T-helper 2 cell (primary cell): ENCODE data around the gene ABCC10.
A peak's percentile ranks its signal among the peaks of the same experiment; 100 is the strongest.
"Not testable (repeated sequence)": the region's sequence is repeated elsewhere in the genome, so short reads cannot be mapped to it uniquely, and the experiment has no call there.

Source experiments
- DNase-seq, 5 experiments: peaks; one replicate each; pipeline versions ENCODE4 v3.0.0 to v3.0.0-alpha.2; 2012 to 2022

ABCC10 gene

GRCh38 chr6:43408259-43408658 is 19.1 kb upstream of the ABCC10 start:
- no peak for DNase-seq

DNA sequence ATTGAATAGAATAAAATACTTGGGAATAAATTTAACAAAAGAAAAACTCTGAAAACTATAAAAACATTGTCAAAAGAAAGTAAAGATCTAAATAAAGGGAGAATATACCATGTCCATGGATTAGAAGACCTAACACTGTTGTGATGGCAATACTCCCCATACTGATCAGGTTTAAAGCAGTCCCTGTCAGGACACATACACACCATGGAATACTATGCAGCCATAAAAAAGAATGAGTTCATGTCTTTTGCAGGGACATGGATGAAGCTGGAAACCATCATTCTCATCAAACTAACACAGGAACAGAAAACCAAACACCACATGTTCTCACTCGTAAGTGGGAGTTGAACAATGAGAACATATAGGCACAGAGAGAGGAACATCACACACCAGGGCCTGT is 16.6 kb upstream of the ABCC10 start:
- not testable (repeated sequence) for DNase-seq

DNA sequence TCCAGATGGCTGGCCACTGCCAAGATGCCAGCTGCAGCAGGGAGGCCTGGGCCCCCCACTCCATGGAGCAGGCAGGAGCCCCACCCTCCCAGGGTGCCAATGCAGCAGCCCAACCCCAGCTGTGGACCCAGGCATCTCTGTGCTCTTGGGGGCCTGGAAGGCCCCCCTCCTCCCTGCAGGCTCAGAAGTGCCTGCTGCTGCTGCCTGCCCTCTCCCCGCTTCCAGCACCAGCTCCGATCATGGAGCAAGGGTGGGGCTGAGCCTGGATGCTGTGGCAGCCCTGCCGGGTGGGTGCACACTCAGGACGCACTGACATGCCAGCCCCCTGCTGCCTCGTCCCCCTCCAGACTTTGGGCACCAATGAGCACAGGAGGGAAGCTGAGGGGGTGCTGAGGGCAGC is 14.8 kb upstream of the ABCC10 start:
- no peak for DNase-seq

- DNase-seq = no peak
These were observed 14.3 kb upstream of the ABCC10 start for GRCh38 chr6:43413002-43413401.

- not testable (repeated sequence) for DNase-seq
These were observed 12.1 kb upstream of the ABCC10 start for GRCh38 chr6:43415275-43415674.

- DNase-seq = no peak
These were observed 10.4 kb upstream of the ABCC10 start for GRCh38 chr6:43416935-43417334.

DNA sequence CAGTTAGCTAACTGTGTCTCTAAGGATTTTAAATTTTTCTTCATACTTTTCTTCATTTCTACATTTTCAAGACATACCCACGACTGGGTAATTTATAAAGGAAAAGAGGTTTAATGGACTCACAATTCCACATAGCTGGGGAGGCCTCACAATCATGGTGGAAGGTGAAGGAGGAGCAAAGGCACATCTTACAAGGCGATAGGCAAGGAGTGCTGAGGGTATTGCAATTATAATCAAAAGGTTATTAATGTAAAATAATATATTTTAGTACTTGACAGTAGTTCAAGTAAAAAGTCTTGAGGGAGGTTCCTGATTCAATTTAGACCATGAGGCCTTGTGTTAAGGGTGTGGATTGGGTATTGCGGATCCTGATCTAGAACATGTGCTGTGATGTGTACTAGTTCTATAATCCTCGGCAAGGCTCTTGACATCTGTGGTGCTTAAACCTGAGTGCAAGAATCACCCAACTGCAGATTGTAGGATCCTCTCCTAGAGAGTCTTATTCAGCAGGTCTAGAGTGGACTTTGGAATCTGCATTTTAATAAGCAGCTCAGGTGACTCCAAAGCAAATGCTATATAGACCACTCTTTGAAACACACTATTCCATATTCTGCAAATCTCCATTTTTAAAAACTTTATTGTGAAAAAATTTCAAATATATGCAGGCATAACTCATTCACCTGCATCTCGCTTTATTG is 7.2 kb upstream of the ABCC10 start:
- no peak for DNase-seq

DNA sequence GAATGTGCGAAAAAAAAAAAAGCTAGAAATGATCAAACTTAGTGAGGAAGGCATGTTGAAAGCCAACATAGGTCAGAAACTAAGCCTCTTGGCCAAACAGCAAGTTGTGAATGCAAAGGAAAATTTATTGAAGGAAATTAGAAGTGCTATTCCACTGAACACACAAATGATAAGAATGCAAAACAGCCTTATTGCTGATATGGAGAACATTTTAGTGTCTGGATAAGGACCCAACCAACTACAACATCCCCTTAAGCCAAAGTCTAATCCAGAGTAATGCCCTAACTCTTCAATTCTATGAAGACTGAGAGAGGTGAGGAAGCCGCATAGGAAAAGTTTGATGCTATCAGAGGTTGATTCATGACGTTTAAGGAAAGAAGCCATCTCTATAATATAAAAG is 5.5 kb upstream of the ABCC10 start:
- DNase-seq = no peak

DNA sequence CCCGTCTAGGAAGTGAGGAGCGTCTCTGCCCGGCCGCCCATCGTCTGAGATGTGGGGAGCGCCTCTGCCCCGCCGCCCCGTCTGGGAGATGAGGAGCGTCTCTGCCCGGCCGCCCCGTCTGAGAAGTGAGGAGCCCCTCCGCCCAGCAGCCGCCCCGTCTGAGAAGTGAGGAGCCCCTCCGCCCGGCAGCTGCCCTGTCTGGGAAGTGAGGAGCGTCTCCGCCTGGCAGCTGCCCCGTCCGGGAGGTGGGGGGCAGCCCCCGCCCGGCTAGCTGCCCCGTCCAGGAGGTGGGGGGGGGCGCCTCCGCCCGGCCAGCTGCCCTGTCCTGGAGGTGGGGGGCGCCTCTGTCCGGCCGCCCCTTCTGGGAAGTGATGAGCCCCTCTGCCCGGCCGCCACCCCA is 2.3 kb upstream of the ABCC10 start:
- not testable (repeated sequence) for DNase-seq

DNA sequence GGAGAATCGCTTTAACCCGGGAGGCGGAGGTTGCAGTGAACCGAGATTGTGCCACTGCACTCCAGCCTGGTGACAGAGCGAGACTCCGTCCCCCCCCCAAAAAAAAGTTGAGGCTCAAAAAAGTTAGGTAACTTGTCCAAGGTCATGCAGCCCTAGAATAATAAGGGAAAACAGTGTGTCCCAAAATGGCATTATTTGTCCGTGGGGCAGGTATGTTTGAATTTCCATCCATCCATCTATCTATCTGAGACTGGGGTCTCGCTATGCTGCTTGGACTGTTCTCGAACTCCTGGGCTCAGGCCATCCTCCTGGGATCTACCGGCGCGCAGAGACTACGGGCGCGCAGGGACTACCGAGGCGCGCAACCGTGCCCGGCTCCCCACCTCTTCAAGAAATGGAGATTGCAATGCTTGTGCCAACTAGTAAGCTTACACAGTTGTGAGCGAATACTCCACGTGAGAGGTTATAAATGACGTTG is 374 bp upstream of the ABCC10 start:
- DNase-seq = no peak

DNA sequence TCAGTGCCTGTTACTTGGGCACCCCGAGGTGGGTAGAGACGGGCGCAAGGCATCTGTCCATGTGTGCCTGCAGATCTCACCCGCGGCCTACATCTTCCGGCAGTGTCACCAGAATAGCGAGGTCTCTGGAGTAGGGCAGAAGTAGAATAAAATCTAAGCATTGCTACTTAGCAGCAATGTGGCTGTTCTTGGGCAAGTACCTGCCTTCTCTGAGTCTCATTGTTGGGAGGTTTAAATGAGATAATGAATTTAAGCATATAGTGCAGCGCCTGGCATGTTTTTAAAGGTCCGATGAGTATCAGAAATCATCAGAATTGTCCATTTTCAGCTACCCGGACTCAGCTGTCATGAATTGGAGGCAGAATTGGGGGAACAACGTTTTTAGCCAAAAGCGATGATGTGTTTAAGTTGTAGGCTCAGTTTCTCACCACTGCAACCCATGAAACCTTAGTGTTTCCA is 800 bp downstream of the ABCC10 start:
- DNase-seq = no peak

DNA sequence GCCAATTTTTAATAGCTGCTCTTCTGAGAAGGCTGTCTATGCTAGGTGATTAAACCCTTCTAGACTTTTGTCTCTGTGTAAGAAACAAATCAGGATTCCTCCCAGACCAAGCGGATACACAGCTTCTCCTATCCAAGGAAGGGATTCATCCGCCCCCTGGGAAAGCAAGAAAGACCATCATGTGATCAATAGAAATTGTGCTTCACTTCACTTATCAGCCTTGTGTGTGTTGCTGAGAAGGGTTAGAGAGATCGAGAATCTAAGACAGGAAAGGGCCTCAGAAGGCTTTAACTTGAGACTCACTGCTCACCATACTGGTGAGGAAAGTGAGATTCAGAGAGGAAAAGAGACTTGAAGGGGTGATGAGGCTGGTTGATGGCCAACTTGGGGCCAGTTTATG is 1.5 kb downstream of the ABCC10 start:
- DNase-seq = peak in 1 of 5 experiments; percentile 49

DNA sequence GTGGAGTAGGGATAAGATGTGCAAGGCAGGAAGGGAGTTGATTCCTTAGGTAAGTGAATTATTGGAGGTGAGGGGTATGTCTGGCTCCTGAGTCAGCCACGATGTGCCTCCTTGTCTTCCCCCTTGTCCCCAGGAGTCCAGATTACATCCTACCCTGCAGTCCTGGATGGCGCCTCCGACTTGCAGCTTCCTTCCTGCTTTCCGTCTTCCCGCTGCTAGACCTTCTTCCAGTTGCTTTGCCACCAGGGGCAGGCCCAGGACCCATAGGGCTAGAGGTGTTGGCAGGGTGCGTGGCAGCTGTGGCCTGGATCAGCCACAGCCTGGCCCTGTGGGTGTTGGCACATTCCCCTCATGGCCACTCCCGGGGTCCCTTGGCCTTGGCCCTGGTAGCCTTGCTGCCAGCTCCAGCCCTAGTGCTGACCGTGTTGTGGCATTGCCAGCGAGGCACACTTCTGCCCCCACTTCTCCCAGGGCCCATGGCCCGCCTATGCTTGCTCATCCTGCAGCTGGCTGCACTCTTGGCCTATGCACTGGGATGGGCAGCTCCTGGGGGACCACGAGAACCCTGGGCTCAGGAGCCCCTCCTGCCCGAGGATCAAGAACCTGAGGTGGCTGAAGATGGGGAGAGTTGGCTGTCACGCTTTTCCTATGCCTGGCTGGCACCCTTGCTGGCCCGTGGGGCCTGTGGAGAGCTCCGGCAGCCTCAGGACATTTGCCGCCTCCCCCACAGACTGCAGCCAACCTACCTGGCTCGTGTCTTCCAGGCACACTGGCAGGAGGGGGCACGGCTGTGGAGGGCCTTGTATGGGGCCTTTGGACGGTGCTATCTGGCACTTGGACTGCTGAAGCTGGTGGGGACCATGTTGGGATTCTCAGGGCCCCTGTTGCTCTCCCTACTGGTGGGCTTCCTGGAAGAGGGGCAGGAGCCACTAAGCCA is 4.9 kb downstream of the ABCC10 start:
- DNase-seq = no peak

GRCh38 chr6:43433148-43433547 is 5.8 kb downstream of the ABCC10 start:
- no peak for DNase-seq

GRCh38 chr6:43434001-43434840 is 6.9 kb downstream of the ABCC10 start:
- no peak for DNase-seq

- DNase-seq = no peak
These were observed 7.6 kb downstream of the ABCC10 start for GRCh38 chr6:43434943-43435342.

DNA sequence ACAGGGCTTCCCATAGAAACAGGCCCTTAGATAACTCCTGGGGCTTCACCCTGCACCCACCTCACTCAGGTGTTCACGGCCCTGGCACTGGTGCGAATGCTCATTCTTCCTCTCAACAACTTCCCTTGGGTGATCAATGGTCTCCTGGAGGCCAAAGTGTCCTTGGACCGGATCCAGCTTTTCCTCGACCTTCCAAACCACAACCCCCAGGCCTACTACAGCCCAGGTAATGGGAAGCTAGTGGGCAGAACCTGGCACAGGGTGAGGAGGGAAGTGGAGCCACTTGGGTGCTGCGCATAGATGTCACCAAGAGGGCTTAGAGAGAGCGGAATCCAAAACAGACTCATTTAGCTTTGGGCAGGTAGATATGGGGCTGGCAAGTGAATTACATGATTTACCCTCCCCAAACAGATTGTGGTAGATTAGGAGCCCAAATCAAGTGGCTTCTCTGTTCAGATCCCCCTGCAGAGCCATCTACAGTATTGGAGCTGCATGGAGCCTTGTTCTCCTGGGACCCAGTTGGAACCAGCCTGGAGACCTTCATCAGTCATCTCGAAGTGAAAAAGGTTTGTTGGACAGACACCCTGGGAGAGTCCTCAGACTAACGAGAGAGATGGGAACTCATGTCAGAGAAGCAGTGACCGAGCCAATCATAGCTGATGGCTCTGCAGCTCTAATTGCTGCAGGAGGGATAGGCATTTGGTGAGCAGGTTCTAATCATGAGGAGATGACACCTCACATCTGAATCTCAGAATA is 8.5 kb downstream of the ABCC10 start:
- DNase-seq = no peak

DNA sequence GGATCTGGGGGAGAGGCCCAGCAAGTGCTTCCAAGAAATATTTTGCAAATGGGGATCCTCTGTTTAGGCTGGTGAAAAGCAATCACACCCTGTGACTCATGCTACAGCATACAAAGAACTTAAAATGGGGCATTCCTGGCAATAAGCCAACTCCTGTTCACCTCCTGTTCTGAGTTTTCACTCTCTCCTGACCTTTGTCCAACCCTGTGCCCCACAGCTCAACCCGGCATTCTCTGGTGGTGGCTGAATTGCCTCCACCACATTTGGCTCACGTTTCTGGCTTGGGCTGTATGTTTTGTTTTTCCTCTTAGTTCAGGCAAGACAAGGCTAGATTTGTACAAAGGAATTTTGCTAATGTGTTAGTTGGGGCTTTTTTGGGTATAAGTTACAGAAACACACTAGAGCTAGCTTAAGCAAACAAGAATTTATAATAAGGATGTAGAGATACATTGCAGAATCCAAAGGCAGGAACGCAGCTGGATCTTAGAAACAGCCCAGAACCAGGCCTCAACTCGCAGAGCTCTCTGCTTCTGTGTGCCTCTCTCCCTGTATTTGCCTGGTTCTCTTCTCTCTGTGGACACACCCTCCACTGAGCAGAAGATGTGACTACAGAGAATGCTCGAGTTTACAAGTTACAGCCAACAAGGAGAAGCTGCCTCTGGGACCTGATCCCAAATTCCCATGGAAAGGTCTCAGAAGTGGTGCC is 9.4 kb downstream of the ABCC10 start:
- no peak for DNase-seq

GRCh38 chr6:43437700-43438099 is 10.4 kb downstream of the ABCC10 start:
- no peak for DNase-seq

- no peak for DNase-seq
These were observed 15.6 kb downstream of the ABCC10 start for GRCh38 chr6:43442935-43443334.

GRCh38 chr6:43444036-43444435 is 16.7 kb downstream of the ABCC10 start:
- no peak for DNase-seq
